22Rv1 (cell line): Measurements from ENCODE around the gene ERCC2.

Experiments
- CTCF ChIP-seq: fragments of 450-650 bp; IDR thresholded peaks from 2 replicates; pipeline ENCODE4 v1.5.1; 2017; ENCODE audit warnings: mild to moderate bottlenecking
- ZFX ChIP-seq: fragments of 450-650 bp; IDR thresholded peaks from 2 replicates; pipeline ENCODE4 v1.6.1; 2017; ENCODE audit warnings: antibody characterized with exemption, borderline replicate concordance

DNA sequence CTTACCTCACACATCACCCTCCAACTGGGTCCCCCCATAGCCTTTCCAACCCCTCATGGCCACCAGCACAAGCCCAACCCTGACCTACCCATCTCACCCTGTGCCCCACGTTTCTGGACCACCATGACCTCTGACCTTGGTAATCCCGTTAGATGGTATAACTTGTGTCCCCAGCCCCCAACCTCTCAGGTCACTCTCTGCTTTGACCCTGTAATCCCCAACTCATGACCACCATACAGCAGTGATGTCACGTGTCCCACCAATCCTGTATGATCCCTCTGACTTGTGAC is 21.3 kb downstream of the ERCC2 start:
- TF ChIP-seq CTCF (no peak), ZFX (no peak)
